ENCODE results near the gene MAGI1.
"Not testable (repeated sequence)": the region's sequence is repeated elsewhere in the genome, so short reads cannot be mapped to it uniquely, and the experiment has no call there.

The MAGI1 gene

DNA sequence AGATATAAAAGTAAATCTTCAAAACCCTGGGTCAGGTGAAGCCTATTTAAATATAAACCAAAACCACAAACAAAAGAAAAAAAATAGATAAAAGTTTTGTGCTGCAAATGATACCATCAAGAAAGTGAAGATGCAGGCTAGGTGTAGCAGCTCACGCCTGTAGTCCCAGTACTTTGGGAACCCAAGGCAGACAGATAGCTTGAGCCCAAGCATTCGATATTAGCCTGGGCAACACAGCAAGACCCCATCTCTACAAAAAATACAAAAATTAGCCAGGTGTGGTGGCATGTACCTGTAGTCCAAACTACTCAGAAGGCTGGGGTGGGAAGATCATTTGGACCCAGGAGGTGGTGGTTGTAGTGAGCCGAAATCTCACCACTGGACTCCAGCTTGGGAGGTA, 164.8 kb downstream of the MAGI1 start:
- Mint-ChIP-seq H3K36me3 (no peaks in the 10 kb centered on the region), H3K4me3 (no peak overlapping the region), H3K9me3 (peaks cover 9% of the 10 kb centered on the region), H3K4me1 (no peaks in the 10 kb centered on the region), H3K27ac (no peak overlapping the region), H3K27me3 (no peaks in the 10 kb centered on the region)
- CTCF ChIA-PET = no interaction called here
- DNase-seq = no peak

DNA sequence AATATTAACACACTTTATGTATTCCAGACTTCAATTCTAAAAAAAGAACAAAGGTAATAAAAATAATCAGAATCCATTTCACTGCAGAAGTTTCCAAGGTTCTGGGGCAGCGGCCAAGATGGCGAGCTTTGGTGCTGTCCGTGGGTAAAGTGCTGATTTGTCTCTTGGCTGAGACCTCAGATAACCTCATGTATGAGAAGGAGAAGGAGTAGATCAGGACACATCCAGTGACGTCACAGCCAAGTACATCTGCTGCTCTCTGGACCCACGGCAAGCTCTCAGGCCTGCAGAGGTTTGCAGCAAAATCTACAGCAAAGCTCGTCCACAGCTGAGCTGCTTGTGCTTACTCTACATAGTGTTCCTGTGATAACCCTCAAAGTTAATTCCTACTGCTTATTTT, 165.7 kb downstream of the MAGI1 start:
- CTCF ChIA-PET = no interaction called here
- Mint-ChIP-seq H3K4me1 (no peaks in the 10 kb centered on the region), H3K4me3 (no peak overlapping the region), H3K27ac (no peak overlapping the region), H3K36me3 (no peaks in the 10 kb centered on the region), H3K9me3 (peaks cover 11% of the 10 kb centered on the region), H3K27me3 (no peaks in the 10 kb centered on the region)
- no peak for DNase-seq

DNA sequence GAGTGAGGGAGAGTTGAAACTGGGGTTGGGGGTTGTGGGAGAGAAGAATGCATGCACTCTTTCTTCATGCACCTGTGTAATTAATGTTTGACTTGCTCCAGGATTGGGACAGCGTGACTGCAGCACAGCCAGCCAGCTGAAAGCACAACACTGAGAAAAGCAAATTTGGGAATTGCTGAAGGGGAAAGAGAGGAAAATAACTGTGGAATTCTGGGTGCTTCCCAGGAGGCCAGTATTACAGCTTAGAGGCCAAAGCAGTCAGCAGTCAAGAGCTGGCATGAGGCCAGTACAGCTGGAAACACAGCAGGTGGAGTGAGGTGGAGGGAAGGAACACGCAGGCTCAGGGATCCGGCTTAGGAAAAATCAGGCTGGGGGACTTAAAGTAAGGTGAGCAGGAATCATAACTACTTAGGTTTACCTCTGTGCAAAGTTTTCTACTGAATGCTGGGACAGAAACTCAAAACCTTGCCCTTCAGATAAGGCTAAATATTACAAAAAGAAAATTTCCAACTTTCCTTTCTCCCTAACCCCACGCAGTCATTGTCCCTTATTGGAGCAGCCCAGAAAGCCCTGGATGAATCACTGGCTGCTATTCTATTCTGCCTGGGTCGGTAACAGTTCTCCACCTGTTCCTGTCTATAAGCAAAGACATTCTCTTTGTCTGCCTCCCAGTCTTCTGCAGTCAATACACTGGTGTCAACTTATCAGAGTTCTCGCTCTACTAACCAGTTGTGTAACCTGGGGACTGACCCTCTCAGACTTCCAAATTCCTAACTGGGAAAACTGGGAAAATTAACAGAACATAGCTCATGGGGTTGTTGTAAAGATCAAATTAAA, 167.2 kb downstream of the MAGI1 start:
- CTCF ChIA-PET = no interaction called here
- H3K4me3 Mint-ChIP-seq = no peak overlapping the region
- H3K9me3 Mint-ChIP-seq = peaks cover 11% of the 10 kb centered on the region
- H3K4me1 Mint-ChIP-seq = no peaks in the 10 kb centered on the region
- DNase-seq = no peak
- H3K27ac Mint-ChIP-seq = no peak overlapping the region
- no peaks in the 10 kb centered on the region for H3K36me3 Mint-ChIP-seq
- no peaks in the 10 kb centered on the region for H3K27me3 Mint-ChIP-seq

DNA sequence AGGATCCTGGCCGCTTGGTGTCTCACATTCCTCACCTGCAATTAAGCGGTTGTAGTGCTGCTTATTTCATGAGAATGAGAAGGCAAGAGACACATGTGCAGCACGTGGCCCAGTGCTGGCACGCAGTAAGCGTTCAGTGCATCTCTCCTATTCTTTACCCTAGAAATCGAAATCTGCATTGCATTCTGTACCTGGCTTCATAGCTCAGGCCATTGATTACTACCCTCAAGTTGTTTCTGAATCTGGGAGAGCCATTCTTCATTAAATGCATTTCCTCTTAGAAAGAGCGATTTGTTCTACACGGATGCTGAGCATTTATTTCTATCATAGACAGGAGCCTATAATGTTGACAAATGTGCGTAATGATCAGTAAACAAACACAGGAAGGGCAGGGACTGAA, 168.9 kb downstream of the MAGI1 start:
- DNase-seq = no peak
- Mint-ChIP-seq H3K4me3 (no peak overlapping the region), H3K4me1 (no peaks in the 10 kb centered on the region), H3K36me3 (no peaks in the 10 kb centered on the region), H3K27ac (no peak overlapping the region), H3K27me3 (no peaks in the 10 kb centered on the region), H3K9me3 (peaks cover 8% of the 10 kb centered on the region)
- CTCF ChIA-PET = no interaction called here

DNA sequence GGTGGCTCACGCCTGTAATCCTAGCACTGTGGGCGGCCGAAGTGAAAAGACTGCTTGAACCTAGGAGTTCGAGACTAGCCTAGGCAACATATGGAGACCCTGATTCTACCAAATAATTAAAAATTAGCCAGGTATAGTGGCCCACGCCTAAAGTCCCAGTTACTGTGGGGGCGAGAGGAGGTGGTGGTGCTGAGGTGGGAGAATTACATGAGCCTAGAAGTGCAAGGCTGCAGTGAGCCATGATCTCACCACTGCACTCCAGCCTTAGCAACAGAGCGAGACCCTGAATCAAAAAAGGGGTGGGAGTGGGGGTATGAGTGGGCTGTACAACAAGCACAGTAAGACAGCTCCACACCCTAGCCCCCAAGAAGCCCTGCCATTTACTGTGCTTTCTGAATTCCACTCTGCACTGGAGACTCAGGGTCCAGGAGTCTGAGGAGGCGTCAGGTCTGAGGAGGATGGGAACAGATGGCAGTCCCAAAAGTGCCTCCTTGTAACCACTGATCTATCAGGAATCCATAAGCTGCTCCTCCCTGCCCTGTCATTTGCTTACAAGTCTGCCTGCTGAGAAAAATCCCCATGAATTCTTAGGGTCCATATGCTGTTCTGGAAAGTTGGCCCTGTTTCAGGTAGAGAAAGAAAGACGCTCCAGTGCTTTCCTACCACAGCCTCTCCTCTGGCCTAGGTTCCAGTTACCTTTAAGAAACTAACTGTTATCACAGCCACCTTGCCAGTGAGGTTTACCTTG, 171.1 kb downstream of the MAGI1 start:
- CTCF ChIA-PET = no interaction called here
- peaks cover 8% of the 10 kb centered on the region for H3K9me3 Mint-ChIP-seq
- H3K4me3 Mint-ChIP-seq = no peak overlapping the region
- H3K4me1 Mint-ChIP-seq = no peaks in the 10 kb centered on the region
- no peaks in the 10 kb centered on the region for H3K36me3 Mint-ChIP-seq
- no peak overlapping the region for H3K27ac Mint-ChIP-seq
- H3K27me3 Mint-ChIP-seq = no peaks in the 10 kb centered on the region
- no peak for DNase-seq

DNA sequence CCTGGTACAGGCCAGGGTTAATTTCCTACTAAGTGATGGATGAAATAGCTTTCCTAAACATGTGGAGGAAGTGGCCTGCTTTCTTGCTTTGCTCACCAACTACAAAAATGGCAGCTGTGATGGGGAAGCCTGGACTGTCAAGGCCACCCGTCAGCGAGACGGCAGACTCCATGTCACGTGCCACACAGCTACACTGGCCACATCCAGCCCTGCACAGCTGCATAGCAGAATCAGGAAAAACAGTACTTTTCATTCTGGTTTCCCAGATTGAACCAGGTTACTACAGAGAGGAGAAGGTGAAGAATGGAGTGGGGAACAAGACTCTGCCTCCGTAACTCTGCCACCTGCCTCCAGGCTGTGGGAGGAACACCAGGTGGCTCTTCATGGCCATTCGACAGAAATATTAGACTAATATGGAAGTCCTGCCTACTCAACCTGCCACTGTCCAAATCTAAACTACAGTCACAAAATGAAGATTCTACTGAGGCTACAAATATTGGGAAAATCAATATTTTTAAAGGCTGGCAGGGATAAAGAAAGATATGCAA, 174.3 kb downstream of the MAGI1 start:
- peaks cover 2% of the 10 kb centered on the region for H3K9me3 Mint-ChIP-seq
- no peaks in the 10 kb centered on the region for H3K36me3 Mint-ChIP-seq
- H3K27ac Mint-ChIP-seq = no peak overlapping the region
- DNase-seq = no peak
- no peak overlapping the region for H3K4me3 Mint-ChIP-seq
- H3K4me1 Mint-ChIP-seq = no peaks in the 10 kb centered on the region
- CTCF ChIA-PET = no interaction called here
- H3K27me3 Mint-ChIP-seq = no peaks in the 10 kb centered on the region

DNA sequence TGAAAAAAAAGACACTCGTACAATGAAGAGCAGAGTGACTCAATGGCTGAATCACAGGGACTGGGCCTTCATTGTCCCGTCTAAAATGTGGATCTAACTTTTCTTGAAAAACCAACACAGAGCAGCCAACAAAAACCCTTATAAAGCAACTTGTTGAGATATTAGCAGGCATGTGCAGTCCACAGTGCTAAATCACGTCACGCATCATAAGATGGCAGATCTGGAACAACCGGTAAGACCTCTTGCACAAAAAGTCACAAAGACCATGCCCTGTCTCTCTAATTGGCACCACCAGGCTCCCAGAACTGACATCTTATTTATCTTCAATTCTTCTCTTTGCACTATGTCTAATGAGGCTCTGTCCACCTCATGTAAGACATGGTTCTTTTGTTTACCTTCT, 177.0 kb downstream of the MAGI1 start:
- peaks cover under 1% of the 10 kb centered on the region for H3K9me3 Mint-ChIP-seq
- no peak for DNase-seq
- no peaks in the 10 kb centered on the region for H3K36me3 Mint-ChIP-seq
- CTCF ChIA-PET = no interaction called here
- H3K4me3 Mint-ChIP-seq = no peak overlapping the region
- H3K4me1 Mint-ChIP-seq = no peaks in the 10 kb centered on the region
- H3K27ac Mint-ChIP-seq = no peak overlapping the region
- H3K27me3 Mint-ChIP-seq = no peaks in the 10 kb centered on the region

DNA sequence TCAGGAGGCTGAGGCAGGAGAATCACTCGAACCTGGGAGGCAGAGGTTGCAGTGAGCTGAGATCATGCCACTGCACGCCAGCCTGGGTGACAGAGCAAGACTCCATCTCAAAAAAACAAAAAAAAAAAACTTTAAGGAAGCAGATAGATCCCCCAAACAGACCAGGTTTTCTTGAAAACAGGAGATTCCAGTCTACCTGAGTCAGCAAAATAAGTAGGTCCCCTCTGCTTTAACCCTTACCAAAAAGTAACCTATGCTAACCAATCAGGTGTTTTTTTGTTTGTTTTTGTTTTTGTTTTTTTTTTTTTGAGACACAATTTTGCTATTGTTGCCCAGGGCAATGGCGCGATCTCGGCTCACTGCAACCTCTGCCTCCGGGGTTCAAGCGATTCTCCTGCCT, 179.1 kb downstream of the MAGI1 start:
- not testable (repeated sequence) for H3K9me3 Mint-ChIP-seq, H3K4me3 Mint-ChIP-seq, H3K4me1 Mint-ChIP-seq, H3K27ac Mint-ChIP-seq, H3K27me3 Mint-ChIP-seq, H3K36me3 Mint-ChIP-seq, DNase-seq
- CTCF ChIA-PET = interaction anchor here (0.6 kb wide), 1 partner anchor 24 kb away, joined by 3 read pairs; no protein-coding TSS in a partner anchor

DNA sequence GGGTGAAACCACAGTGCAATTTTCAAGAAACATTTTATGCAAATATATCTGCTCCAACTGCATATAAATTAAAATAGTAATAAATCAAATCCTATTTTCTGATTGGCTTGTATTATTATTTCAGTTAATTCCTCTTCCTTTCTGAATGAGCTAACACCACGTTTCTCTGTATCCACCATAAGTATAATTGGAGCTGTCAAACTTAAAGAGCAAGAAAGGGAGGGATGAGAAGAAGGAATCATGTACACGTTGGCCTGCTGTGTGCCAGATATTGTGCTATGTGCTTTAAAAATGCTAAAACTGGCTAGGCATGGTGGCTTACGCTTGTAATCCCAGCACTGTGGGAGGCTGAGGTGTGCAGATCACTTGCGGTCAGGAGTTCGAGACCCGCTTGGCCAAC, 180.0 kb downstream of the MAGI1 start:
- Mint-ChIP-seq H3K9me3 (peaks cover 4% of the 10 kb centered on the region), H3K4me3 (no peak overlapping the region), H3K36me3 (no peaks in the 10 kb centered on the region), H3K27me3 (no peaks in the 10 kb centered on the region), H3K27ac (no peak overlapping the region), H3K4me1 (no peaks in the 10 kb centered on the region)
- no peak for DNase-seq
- CTCF ChIA-PET = no interaction called here

DNA sequence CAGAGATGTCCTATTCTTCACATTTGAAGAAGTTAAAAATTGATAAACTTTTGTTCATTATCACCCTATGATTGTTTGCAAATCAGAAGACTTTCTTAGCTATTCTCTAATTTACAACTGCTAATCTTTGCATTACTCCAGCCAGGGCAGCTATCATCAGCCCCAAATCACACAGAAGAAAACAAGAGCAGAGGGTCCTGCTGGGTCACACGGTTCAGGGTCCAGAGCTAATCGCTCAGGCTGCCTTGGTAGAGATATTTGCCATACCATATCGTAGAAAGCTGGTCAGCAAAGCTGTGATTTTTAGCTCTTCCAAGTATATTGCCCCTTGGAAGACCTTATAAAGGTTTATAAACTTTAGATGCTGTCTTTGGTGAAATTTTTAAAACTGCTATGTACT, 181.4 kb downstream of the MAGI1 start:
- Mint-ChIP-seq H3K36me3 (no peaks in the 10 kb centered on the region), H3K27ac (no peak overlapping the region), H3K4me3 (no peak overlapping the region), H3K27me3 (no peaks in the 10 kb centered on the region), H3K4me1 (no peaks in the 10 kb centered on the region), H3K9me3 (peaks cover 4% of the 10 kb centered on the region)
- CTCF ChIA-PET = no interaction called here
- no peak for DNase-seq

DNA sequence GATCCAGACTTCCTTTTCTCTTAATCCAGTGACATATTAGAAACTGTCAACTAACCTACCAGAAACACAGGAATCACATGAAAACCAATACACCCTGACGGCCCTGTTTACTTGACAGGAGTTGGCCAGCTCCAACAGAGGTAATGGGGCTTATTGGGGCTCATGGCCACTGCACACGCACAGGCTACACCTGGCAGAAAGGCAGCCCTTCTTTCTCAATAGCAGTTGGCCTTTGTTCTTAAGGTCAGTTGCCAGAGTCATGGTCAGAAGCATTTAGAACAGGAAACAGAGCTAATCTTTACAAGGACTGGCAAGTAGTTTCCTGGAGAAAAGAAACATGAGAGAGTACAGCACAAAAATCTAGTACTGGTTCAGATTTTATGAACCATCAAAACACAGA, 181.8 kb downstream of the MAGI1 start:
- no peak for DNase-seq
- CTCF ChIA-PET = no interaction called here
- H3K27me3 Mint-ChIP-seq = no peaks in the 10 kb centered on the region
- H3K36me3 Mint-ChIP-seq = no peaks in the 10 kb centered on the region
- H3K4me1 Mint-ChIP-seq = no peaks in the 10 kb centered on the region
- no peak overlapping the region for H3K27ac Mint-ChIP-seq
- no peak overlapping the region for H3K4me3 Mint-ChIP-seq
- peaks cover 4% of the 10 kb centered on the region for H3K9me3 Mint-ChIP-seq

DNA sequence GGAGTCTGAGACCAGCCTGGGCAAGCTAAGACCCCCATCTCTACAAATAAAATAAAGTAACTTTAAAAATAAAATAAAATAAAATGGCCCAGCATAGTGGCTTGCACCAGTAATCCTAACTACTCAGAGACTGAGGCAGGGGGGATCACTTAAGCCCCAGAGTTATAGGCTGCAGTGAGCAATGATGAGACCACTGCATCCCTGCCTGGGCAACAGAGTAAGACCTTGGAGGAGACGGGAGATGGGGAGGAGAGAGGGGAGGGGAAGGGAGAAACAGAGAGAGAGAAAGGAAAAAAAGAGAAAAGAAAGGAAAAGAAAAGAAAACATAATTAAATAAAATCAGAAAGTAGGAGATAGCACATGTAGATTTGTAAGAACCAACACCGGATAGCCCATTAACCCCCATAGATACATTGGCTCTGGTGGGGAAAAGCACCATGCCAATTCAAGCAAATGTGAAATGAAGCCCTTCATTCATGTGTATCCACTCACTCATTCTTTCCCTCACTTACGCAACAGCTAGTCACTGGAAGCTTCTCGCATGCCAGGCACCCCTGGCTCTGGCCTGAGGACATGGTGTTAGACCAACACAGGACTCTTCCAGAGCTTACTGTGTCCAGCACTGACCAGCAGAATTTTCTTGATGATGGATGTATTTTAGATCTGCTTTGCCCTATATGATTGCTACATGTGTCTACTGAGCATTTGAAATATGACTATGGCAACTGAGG, 183.2 kb downstream of the MAGI1 start:
- H3K4me1 Mint-ChIP-seq = no peaks in the 10 kb centered on the region
- H3K4me3 Mint-ChIP-seq = no peak overlapping the region
- no peaks in the 10 kb centered on the region for H3K36me3 Mint-ChIP-seq
- H3K27ac Mint-ChIP-seq = no peak overlapping the region
- no peak for DNase-seq
- CTCF ChIA-PET = no interaction called here
- H3K9me3 Mint-ChIP-seq = peaks cover 4% of the 10 kb centered on the region
- H3K27me3 Mint-ChIP-seq = no peaks in the 10 kb centered on the region

DNA sequence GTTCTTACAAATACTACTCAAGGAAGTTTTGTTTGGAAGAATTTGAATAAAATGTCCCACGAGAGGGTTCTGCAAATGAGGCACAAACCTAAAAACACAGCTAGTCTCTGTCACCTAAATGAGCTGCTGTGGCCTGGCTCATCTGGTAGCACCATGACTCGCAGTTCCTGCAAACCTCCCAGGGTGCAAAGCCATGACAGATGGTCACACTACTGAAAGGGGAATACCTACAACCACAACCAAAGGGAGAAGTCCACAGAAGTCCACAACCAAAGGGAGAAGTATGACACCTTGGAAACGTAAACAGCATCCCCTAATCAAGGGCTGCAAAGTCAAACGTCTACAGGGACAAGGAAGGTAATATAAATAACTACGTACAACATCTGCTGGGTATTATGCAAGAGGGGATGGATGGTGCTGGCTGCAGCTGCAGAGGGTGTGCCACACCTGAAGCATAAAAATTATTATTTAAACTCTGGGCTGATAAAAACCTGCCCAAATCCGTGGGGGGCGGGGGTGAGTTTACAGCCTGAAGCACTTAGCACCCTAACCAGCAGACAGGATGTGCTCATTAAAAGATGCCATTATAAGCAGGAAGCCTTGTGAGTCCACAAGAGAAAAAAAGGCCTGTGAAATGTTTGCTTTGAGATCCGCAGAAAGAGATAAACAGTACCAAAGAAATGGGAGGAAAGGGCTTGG, 184.0 kb downstream of the MAGI1 start:
- no peak overlapping the region for H3K27ac Mint-ChIP-seq
- no peaks in the 10 kb centered on the region for H3K36me3 Mint-ChIP-seq
- H3K4me1 Mint-ChIP-seq = no peaks in the 10 kb centered on the region
- CTCF ChIA-PET = no interaction called here
- no peaks in the 10 kb centered on the region for H3K27me3 Mint-ChIP-seq
- no peak for DNase-seq
- H3K9me3 Mint-ChIP-seq = peaks cover 4% of the 10 kb centered on the region
- no peak overlapping the region for H3K4me3 Mint-ChIP-seq

DNA sequence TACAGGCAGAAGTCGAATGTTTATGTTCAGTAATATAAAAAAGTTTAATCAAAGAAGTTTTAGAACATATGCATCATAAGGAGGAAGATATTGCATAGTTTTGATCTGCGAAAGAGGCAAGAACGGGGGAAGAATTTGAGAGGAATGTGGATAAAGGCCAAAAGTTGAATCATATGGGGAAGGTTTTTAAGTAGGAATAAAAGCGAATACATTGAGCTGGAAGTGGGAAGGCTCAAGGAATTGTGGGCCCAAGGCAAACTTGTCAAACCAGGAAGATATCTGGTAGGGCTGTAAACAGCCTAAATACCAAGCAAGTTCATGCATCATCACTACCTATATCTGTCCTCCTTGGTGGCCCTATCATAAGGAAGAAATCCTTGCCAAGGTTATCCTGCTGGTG, 186.9 kb downstream of the MAGI1 start:
- no peak overlapping the region for H3K4me3 Mint-ChIP-seq
- H3K4me1 Mint-ChIP-seq = no peaks in the 10 kb centered on the region
- CTCF ChIA-PET = no interaction called here
- H3K27me3 Mint-ChIP-seq = no peaks in the 10 kb centered on the region
- no peaks in the 10 kb centered on the region for H3K36me3 Mint-ChIP-seq
- no peak for DNase-seq
- no peak overlapping the region for H3K27ac Mint-ChIP-seq
- peaks cover 4% of the 10 kb centered on the region for H3K9me3 Mint-ChIP-seq
